Left lung (tissue), 10 donors: ENCODE results near the gene CRYGN. TPM values are rescaled to one million over a fixed set of nuclear protein-coding genes. Genes with fewer than 3 reads are reported as not detected.

Source experiments
- ATAC-seq: fragments of 200-7000 bp; cut with Tn5 transposase; one replicate; pipeline ENCODE4 v1.9.1; 2020; ENCODE audit warnings: moderate library complexity
- DNase-seq, 4 donors: peaks; one replicate each; pipeline ENCODE4 v3.0.0-alpha.2; 2013 to 2020
- H3K27ac ChIP-seq, 2 donors: fragments of 200-600 bp; sonication (generic) in 1 of 2; one replicate each; pipeline versions ENCODE4 v1.5.0 to v1.8.0; 2020 to 2021
- H3K27me3 ChIP-seq, 2 donors: fragments of 200-600 bp; sonication (generic) in 1 of 2; one replicate each; pipeline versions ENCODE4 v1.5.0 to v1.8.0; 2020 to 2021
- H3K36me3 ChIP-seq, 2 donors: fragments of 200-600 bp; sonication (generic) in 1 of 2; one replicate each; pipeline versions ENCODE4 v1.5.0 to v1.8.0; 2020 to 2021
- H3K4me1 ChIP-seq, 2 donors: fragments of 200-600 bp; one replicate each; pipeline ENCODE4 v1.8.0; 2021
- H3K4me3 ChIP-seq, 2 donors: fragments of 200-600 bp; sonication (generic) in 1 of 2; one replicate each; pipeline versions ENCODE4 v1.5.0 to v1.8.0; 2020 to 2021; ENCODE audit warnings: mild to moderate bottlenecking in 1 of 2
- H3K9me3 ChIP-seq, 2 donors: fragments of 200-600 bp; sonication (generic) in 1 of 2; one replicate each; pipeline versions ENCODE4 v1.5.0 to v1.8.0; 2020 to 2021
- CTCF ChIP-seq, 2 donors: fragments of 200-600 bp; sonication (generic) in 1 of 2; IDR thresholded peaks; one replicate each; pipeline versions ENCODE4 v1.5.0 to v1.8.0; 2021; ENCODE audit warnings: antibody characterized with exemption in 2 of 2
- intact Hi-C, 2 donors: fragments of 100-400 bp; cut with DNase I; formaldehyde crosslinking; loops; one replicate each; pipeline versions ENCODE4 v1.11.2 to v1.14.2; 2022
- polyA plus RNA-seq, 6 donors: library from polyadenylated mRNA; unstranded; fragments of 120-200 nt; gene quantifications; one replicate each; pipeline ENCODE4 v1.2.1, GENCODE V29; 2013; ENCODE audit not compliant: insufficient read length in 6 of 6
- total RNA-seq, 2 donors: library from RNA; stranded (reverse); fragmentation: NEBNext Ultra II Directional; extraction: Animal tissue kit (Norgen Biotek cat#: 25700); gene quantifications; one replicate each; pipeline ENCODE4 v1.2.1, GENCODE V29; 2021
- donor health status: DM: no; HTN: yes; CAD: no.
- donor health status: DM: no; HTN: no; CAD: no.

The CRYGN gene
- total and polyA plus RNA-seq, 8 donors, result 0.34 to 0.75 (median 0.56) TPM; not detected in 2

GRCh38 chr7:151399906-151400305 lies 40.0 kb downstream of the CRYGN start:
- Histone ChIP-seq H3K9me3 (no peaks in the 10 kb centered on the region), H3K4me3 (no peak overlapping the region), H3K4me1 (peaks cover 0 to 6% of the 10 kb centered on the region in 2 donors), H3K27ac (no peak overlapping the region), H3K27me3 (peaks cover 0 to 16% of the 10 kb centered on the region in 2 donors), H3K36me3 (no peaks in the 10 kb centered on the region)
- TF ChIP-seq CTCF (IDR thresholded peaks at IDR 0.05), result no peak
- no peak for ATAC-seq
- DNase-seq, result peak in 1 of 4 donors; percentile 67
- intact Hi-C loops, result no loop called here

DNA sequence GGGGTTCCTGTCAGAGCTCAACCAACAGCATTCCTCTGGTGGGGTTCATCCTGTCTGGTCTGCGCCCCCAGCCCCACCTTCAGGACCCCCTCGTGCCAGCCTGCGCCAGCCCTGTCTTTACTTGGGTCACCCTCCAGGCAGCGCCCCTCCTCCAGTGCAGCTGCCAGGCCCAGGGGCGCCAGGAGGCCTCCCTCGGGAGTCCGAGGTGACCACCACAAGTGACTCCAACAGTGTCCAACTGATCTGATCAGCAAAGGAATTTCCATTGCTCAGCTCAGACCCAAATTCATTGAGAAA lies 40.7 kb downstream of the CRYGN start:
- intact Hi-C loops, result no loop called here
- ATAC-seq, result no peak
- DNase-seq, result peak in 1 of 4 donors; percentile 47
- H3K27me3 ChIP-seq, result peaks cover 0 to 14% of the 10 kb centered on the region in 2 donors
- H3K27ac ChIP-seq, result no peak overlapping the region
- TF ChIP-seq CTCF (IDR thresholded peaks at IDR 0.05), result no peak
- H3K9me3 ChIP-seq, result no peaks in the 10 kb centered on the region
- H3K36me3 ChIP-seq, result no peaks in the 10 kb centered on the region
- H3K4me1 ChIP-seq, result no peaks in the 10 kb centered on the region
- H3K4me3 ChIP-seq, result no peak overlapping the region

DNA sequence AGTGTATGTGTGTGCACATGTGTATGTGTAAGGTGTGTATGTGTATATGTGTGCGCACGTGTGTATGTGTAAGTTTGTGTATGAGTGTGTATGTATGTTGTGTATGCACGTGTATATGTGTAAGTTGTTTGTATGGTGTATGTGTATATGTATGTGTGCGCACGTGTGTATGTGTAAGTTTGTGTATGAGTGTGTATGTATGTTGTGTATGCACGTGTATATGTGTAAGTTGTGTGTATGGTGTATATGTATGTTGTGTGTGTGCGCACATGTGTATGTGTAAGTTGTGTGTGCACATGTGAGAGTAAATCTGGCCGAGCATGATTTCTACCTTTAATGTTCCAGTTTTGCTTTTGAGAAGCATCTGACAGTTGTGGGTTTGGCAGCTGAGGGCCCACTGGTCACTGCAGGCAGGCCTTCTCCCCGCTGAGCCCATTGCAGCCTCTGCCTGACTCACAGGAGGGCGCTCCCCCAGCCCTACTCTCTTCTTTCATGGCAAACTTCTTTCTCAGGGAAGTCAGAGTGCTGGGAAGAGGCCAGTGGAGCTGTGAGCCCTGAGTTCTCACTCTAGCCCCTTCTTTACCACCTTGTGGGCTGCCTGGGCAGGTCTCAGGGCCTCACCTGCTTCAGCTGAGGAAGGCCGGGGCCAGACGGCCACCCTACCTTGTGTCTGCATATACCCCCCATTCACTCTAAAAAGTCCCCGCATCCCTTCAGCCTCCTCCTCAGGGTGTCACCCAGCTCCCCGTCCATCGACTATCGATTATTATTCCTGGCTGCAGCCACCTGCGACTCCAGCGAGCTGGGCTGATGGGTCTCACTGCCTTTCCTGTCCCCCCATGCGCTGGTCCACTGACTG lies 41.3 kb downstream of the CRYGN start:
- H3K36me3 ChIP-seq, result no peaks in the 10 kb centered on the region
- intact Hi-C loops, result no loop called here
- no peak overlapping the region for H3K27ac ChIP-seq
- DNase-seq, result peak in 1 of 4 donors; percentile 43
- H3K9me3 ChIP-seq, result no peaks in the 10 kb centered on the region
- peaks cover 0 to 20% of the 10 kb centered on the region in 2 donors for H3K27me3 ChIP-seq
- H3K4me3 ChIP-seq, result no peak overlapping the region
- TF ChIP-seq CTCF (IDR thresholded peaks at IDR 0.05), result no peak
- ATAC-seq, result no peak
- H3K4me1 ChIP-seq, result no peaks in the 10 kb centered on the region

GRCh38 chr7:151397026-151397425 lies 42.9 kb downstream of the CRYGN start:
- Histone ChIP-seq H3K9me3 (no peaks in the 10 kb centered on the region), H3K36me3 (no peaks in the 10 kb centered on the region), H3K4me3 (no peak overlapping the region), H3K27ac (no peak overlapping the region), H3K4me1 (no peaks in the 10 kb centered on the region), H3K27me3 (peaks cover 0 to 32% of the 10 kb centered on the region in 2 donors)
- ATAC-seq, result no peak
- no peak for TF ChIP-seq CTCF (IDR thresholded peaks at IDR 0.05)
- DNase-seq, result no peak
- intact Hi-C loops, result no loop called here

DNA sequence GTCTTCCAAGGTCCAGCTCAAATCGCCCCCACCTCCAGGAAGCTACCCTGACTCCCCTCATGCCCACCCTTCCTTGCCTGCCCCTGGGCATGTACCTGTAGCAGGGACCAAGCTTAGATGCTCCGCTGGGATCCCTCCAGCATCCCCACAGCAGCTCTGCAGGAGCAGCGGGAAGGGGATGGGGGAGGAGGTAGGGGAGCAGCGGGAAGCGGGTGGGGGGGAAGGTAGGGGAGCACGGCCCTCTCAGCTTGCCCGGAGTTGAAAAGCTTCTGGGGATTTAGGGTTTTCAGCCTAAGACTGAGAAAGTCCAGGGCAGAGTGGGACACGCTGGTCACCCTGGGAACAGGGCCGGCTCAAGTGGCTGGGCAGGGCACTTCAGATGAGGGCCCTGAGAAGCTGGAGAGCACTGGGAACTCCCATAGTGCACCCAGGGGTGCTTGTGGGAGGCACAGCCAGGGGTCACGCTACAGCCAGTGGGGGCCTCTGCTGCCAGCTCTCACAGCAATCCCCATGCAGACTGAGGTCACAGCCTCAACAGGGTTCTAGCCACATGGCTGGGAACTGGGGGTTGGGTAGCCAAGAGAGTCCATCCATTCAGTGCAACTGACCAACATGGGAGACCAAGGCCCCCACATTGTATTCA lies 43.5 kb downstream of the CRYGN start:
- Histone ChIP-seq H3K9me3 (no peaks in the 10 kb centered on the region), H3K4me1 (no peaks in the 10 kb centered on the region), H3K27me3 (peaks cover 0 to 35% of the 10 kb centered on the region in 2 donors), H3K27ac (no peak overlapping the region), H3K36me3 (no peaks in the 10 kb centered on the region), H3K4me3 (no peak overlapping the region)
- ATAC-seq (peak; percentile 93), DNase-seq (peak in 1 of 4 donors; percentile 77)
- no peak for TF ChIP-seq CTCF (IDR thresholded peaks at IDR 0.05)
- intact Hi-C loops, result no loop called here
